ENCODE results near the gene SSTR4.
A peak's percentile ranks its signal among the peaks of the same experiment; 100 is the strongest.

The SSTR4 gene

DNA sequence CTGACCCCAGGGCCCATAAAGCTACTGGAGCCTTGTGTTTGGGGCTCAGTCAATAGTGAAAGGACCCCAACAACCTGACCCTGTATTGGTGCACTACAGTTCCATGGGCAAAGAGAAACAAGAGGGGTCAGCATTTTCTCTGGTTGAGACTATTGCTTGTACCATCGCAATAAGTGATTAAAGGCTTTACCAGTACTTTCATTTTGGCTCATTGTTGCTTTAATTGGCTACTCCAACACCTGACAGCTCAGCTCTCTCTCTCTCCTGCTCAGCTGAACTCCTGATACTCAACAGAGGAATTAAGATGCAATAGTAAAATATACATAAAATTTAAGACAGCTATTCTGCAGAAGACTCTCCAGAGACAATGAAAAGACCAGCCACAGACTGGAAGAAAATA lies 33.2 kb downstream of the SSTR4 start:
- DNase-seq = no peak

- DNase-seq = no peak
Measured at GRCh38 chr20:23069108-23069507, 34.0 kb downstream of the SSTR4 start.

DNA sequence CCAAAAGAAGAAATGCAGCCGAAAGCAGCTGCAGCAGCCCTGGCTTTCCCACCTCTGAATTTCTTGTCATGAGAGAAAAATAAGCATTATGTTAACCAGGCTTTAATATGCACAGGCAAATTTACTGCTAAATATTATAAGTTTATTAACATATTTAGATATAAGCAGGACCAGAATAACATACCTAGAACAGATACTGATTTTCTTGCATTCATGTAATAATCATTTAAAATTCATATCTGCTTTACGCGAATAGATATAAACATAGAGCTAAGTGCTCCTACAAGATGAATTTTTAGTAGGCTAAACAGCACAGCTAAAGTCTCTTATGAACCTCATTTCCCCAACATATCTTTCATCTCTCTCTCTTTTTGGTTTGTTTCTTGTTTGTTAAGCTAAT lies 36.3 kb downstream of the SSTR4 start:
- DNase-seq = no peak

- no peak for DNase-seq
Measured at GRCh38 chr20:23071996-23072395, 36.9 kb downstream of the SSTR4 start.

DNA sequence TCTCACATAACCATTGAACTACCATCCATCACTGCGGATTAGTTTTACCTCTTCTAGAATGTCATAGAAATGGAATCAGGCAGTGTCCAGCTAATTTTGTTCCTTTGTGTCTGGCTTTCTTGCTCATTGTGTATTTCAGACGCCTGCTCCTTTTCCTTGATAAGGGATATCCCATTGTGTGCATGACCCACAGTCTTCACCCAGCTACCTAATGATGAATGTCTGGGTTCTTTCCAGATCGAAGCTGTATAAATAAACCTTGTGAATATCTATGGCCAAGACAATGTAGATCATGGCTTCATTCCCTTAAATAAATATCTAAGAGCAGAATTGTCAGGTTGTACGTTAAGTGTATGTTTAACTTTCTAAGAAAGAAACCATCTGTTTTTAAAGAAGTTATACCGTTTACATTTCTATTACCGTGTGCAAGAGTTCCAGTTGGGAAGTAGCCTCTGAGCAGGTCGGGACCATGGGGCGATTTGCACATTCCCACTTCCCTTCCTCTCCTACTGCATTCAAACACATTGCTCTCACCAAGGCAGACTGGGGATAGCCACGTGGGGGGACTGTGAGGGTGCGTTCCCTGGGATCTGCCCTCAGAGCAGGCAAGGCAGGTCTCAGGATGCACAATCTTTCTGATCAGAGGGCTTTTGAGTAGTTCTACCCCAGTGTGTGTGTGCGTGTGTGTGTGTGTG lies 37.9 kb downstream of the SSTR4 start:
- no peak for DNase-seq

GRCh38 chr20:23074052-23074451 lies 38.9 kb downstream of the SSTR4 start:
- DNase-seq = no peak

DNA sequence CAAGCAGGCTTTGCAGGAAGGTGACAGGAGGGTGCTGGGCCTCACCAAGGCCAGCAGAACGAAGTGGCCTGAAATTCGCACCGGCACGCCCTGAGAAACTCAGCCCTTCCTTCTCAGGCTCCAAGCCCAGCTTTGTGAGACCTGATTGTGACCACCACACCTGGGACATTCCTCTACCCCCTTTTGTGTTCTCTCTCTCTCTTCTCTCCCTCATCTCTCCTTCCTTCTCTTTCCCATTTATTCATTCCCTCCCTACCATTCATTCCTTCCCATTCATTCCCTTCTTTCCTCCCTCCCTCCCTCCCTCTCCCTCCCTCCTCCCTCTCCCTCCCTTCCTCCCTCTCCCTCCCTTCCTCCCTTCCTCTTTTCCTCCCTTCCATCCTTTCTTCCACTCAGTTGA lies 42.2 kb downstream of the SSTR4 start:
- DNase-seq = no peak

DNA sequence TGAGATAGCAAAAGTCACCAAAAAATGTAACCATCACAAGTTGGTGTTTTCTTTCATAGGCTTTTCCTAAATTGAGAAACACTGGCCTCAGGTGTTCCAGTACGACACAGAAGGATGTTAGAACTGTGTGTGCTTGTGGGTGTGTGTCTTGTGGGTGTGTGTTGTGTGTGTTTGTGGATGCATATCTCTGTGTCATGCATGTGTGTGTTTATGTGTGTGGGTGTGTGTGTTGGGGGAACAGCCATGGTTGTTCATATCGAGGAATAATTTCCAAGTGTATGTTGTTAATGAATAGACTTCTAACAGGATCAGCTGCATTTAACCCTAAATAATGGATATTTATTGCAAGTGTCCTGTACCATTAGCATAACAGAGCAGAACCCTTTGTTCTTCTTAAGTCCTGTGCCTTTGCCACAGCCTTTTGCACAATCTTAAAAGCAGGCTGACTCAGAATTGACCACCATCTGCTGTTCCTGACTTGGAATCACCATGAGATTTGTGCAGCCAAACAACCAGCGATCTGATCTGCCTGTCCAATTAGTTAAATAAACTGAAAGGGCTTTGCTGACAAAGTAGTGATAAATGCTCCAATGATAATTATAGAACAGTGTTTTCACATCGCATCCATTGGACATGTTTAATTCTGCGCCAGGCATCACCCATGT lies 43.4 kb downstream of the SSTR4 start:
- DNase-seq = no peak

- no peak for DNase-seq
Measured at GRCh38 chr20:23079016-23079351, 43.9 kb downstream of the SSTR4 start.

GRCh38 chr20:23079926-23080325 lies 44.8 kb downstream of the SSTR4 start:
- no peak for DNase-seq

- DNase-seq = no peak
Measured at GRCh38 chr20:23080521-23080920, 45.4 kb downstream of the SSTR4 start.

DNA sequence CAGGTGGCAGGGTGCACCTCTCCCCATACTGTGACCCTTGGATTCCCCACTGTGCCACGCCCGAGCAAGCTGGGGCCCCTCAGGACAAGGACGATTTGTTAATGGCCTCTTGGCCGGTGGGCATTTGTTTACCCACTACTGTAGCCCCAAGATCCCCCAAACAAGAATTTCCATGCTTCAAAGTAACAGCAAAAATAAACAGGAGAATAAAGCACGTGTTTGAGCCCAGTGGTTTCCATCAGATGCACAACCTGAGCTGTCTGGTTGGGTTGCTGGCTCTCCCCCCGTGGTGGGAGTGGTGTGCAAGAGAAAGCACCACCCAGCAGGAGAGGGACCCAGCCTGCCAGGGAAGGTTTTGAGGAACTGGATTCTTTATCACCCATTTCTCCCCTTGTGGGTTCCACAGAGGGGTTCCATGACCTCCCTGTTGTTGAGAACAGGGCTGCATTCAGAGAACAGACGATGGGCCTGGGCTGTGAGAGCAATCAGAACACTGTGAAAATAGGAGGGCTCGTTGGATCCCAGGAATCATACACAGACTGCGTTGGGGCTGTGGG lies 46.2 kb downstream of the SSTR4 start:
- DNase-seq = no peak

DNA sequence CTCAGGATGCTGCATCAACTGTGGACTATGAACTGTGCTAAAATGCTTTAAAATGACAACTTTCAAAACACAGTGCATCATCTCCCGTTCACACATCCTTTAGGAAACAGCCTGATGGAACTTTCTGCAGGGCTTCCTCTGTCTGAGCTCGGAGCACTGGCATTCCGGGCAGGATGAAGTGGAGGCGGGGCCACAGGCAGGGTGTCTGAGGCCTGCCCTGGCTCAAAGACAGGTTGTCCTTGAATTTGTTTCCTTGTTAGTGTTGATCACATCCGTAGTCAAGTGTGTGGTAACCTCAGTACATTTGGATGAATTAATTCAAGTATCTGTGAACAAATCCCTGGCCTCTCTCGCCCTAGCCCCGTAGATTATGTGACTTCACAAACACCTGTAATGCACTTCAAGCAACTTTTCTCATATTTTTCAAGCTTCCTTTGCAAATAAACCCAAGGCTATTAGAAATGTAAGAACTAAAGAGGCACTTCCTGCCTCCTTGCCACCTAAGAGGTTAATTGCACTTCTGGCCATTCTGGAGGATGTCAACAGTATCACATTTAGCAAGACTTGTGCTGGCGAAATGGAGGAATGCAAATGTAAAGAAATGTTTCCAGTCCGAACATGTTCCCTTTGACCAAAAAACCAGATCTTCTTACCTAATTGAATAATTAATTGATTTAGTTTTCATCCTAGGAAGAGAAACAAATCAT lies 47.9 kb downstream of the SSTR4 start:
- DNase-seq = no peak

GRCh38 chr20:23083553-23084220 lies 48.6 kb downstream of the SSTR4 start:
- no peak for DNase-seq

- DNase-seq = no peak
Measured at GRCh38 chr20:23084282-23084844, 49.3 kb downstream of the SSTR4 start.

DNA sequence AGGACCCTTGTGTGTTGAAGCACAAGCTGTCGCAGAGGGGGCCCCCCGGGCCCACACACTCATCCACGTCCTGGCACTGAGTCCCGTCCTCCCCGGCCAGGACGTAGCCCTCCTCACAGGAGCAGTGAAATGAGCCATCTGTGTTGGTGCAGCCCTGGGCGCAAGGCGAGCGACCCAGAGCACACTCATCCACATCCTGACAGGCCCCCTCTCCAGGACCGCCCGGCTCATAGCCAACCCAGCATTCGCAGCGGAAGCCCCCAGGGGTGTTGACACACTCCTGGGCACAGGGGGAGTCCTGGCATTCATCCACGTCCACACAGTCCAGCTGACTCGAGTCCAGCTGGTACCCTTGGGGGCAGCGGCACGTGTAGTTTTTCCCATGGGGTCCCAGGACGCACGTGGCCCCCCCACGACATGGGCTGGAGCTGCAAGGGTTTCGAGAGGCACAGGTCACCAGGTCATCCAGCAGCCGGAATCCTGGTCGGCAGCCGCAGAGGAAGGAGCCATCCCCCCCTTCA lies 49.8 kb downstream of the SSTR4 start:
- DNase-seq = no peak

DNA sequence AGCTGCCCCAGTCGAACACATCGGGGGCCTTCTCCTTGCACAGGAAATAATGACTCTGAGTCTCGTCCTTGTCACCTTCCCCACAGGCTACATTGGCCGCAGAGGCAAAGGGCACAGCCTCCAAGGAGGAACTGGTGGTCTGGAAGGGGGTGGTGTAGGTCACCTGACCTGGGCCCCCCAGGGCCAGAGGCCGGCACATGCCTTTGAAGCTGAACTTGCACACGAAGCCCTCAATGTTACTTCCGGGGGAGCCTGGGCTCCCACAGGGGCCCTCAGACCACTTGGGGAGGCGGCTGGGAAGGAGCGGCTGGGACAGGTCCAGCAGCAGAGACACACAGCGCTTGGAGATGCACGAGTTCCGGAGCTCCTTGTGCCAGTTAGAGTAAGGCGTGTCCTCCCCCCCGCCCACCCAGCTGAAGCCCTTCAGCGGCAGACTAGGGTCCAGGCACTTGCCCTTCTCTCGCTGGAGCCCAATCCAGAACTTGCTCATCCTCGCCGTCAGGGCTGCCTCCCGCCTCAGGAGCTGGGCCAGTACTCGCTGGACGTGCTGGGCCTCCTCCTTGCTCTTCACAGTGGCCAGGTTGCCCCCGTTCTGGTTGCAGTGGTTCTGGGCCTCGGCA lies 50.4 kb downstream of the SSTR4 start:
- DNase-seq = peak; percentile 21

DNA sequence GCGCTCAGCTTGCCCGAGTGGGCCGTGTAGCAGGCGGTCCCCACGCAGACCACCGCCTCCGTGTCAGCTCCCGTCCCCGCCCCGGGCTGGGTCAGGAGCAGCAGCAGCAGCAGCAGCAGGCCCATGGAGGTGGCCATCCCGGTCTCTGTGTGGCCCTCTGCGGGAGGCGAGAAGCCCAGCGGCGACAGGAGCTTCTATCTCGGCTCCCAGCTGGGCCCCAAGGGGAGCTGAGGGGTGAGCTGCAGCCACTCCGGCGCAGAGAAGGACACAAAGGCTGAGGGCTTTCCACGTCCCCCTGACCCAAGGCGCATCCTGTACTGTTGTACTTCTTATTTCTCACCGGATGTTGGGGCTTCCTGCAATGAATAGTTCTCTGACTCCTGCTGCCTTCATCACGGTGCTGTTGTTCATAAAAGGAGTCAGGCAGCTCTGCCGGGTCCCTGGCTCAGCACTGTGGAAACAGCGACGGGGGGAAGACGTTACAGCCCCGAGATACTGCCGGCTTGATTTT lies 51.0 kb downstream of the SSTR4 start, which contains the start of gene CD93:
Gene CD93 (minus strand): TSS at position 269 of the 511 bp plus-strand sequence. CDS start 132 bp downstream, at position 137.
- peak; percentile 57 for DNase-seq

DNA sequence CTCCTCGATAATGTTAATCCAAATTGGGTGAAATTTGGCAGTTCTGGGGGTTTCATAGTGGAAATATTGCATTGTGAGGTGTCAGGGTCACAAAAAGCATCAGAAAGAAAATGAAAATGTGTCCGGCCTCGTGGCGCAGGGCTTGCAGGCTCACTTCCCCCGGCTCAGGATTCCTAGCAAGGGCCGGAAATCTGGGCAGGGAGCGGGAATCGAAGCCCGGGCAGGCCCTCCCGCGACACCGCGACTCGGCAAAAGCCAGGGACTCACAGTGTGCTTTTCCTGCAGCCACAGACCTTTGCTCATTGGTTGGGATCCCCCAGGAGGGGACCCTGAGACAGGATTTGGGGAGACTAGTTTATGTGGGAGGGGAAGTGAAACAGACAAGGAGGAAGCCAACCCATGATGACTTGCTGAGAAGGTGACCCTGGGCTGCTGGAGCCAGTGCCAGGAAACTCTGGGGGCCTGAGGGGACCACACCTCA lies 51.9 kb downstream of the SSTR4 start:
- no peak for DNase-seq

DNA sequence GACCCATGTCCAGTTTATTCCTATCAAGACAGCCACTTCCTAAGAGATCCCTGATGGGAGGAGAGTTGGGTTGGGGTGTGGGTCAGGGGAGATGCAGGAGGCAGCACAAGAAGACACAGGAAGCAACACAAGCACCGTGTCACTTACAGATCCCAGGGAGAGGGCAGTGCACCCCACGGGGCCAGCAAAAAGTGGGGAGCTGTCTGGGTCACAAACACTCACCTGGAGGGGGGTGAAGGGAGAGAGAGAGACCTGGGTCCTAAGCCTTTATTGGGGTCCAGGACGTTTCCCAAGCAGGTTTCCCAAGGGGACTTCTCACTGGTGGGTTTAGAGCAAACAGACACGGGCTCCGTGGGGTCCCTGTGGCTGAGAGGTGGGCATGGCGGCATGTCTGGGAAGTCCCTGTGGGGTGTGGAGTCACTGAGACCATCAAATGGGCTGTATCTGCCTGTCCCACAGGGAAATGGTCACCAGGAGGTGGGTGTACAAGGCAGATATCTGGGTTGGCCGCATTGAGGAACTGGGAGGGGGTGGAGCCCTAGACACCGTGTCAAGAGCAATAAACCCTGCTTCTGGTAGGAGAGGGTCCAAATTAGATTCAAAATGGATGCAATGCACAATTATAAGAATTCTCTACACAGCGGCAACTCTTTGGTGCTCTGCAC lies 52.6 kb downstream of the SSTR4 start:
- DNase-seq = no peak

Data from GF-D8 (cell line).